Type B pancreatic cell (in vitro differentiated cells): ENCODE results near the gene RBM20. TPM values are rescaled to one million over a fixed set of nuclear protein-coding genes. Genes with fewer than 3 reads are reported as not detected.

Experiments used
- DNase-seq: peaks from one replicate; pipeline ENCODE4 v3.0.0; 2021; ENCODE audit warnings: mixed read lengths; ENCODE audit not compliant: unreplicated experiment; ENCODE audit errors: extremely low spot score
- H3K27ac Mint-ChIP-seq: 2 replicates; pipeline ENCODE4 v1.8.0; 2021; ENCODE audit warnings: mild to moderate bottlenecking, mixed read lengths
- H3K27me3 Mint-ChIP-seq: 2 replicates; pipeline ENCODE4 v1.8.0; 2021; ENCODE audit warnings: mixed read lengths
- H3K36me3 Mint-ChIP-seq: 2 replicates; pipeline ENCODE4 v1.8.0; 2021; ENCODE audit warnings: mixed read lengths
- H3K4me1 Mint-ChIP-seq: one replicate; pipeline ENCODE4 v1.8.0; 2021; ENCODE audit warnings: mixed read lengths; ENCODE audit not compliant: unreplicated experiment
- H3K4me3 Mint-ChIP-seq: 2 replicates; pipeline ENCODE4 v1.8.0; 2021; ENCODE audit warnings: mild to moderate bottlenecking, mixed read lengths
- H3K9me3 Mint-ChIP-seq: 2 replicates; pipeline ENCODE4 v1.8.0; 2021; ENCODE audit warnings: mixed read lengths
- CTCF ChIP-seq: fragments of 200-600 bp; sonication (generic); conservative IDR thresholded peaks from 2 replicates; pipeline ENCODE4 v1.5.0; 2021; ENCODE audit warnings: antibody characterized with exemption, mild to moderate bottlenecking
- total RNA-seq: library from RNA; stranded (reverse); gene quantifications from 2 replicates; pipeline ENCODE4 v1.2.1, GENCODE V29; 2021; ENCODE audit warnings: low replicate concordance

The RBM20 gene
- total RNA-seq, 1 donor from 2014 or later: 5.2 TPM

GRCh38 chr10:110836706-110837105 is 192.6 kb downstream of the RBM20 start:
- peaks cover 47% of the 10 kb centered on the region for H3K4me1 Mint-ChIP-seq
- H3K27ac Mint-ChIP-seq: peak overlapping the region; percentile 75

GRCh38 chr10:110837418-110838171 is 193.5 kb downstream of the RBM20 start:
- Mint-ChIP-seq H3K27me3 (no peaks in the 10 kb centered on the region), H3K27ac (peak overlapping the region; percentile 75), H3K9me3 (no peaks in the 10 kb centered on the region), H3K4me1 (peaks cover 52% of the 10 kb centered on the region), H3K36me3 (peaks cover 8% of the 10 kb centered on the region), H3K4me3 (peak overlapping the region; percentile 26)
- no peak for DNase-seq
- no peak for TF ChIP-seq CTCF

More at GRCh38 chr10:110836706-110837105, 192.6 kb downstream of the RBM20 start:
- peak overlapping the region; percentile 5 for H3K4me3 Mint-ChIP-seq
- no peak for DNase-seq
- no peaks in the 10 kb centered on the region for H3K27me3 Mint-ChIP-seq
- no peaks in the 10 kb centered on the region for H3K9me3 Mint-ChIP-seq
- TF ChIP-seq CTCF: no peak
- H3K36me3 Mint-ChIP-seq: peaks cover 8% of the 10 kb centered on the region

DNA sequence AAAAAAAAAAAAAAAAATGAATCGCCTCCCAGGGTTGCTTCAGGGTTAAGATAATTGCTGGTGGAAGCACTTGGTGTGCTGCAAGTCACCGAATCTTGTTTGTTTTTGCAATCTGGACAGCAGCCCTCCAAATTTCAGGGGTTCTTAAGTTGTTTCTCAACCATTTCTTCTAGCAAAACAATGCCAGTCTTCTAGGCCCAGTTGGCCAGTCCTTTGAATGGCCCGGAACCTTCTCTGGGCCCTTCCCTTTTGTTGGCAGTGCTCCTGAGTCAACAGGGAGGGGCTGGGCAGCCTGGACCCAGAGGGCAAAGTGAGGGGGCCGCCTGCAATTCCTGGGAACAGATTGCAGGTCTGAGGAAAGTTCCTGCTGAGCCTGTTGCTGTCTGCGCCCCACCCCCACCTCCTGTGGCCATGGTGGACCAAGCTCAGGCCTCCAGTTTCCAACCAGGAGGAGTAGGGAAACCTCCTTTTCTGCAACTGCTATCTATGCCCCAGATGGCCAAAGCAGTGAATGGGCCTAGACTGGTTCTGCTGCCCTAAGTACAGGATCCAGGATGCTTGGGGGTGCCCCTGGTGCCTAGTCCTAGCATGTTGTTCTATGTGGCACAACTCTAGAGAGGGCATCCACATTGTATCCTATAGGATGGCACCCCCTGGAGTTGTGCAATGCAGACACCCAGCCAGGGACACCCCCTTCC is 196.2 kb downstream of the RBM20 start:
- no peak for TF ChIP-seq CTCF
- Mint-ChIP-seq H3K9me3 (no peaks in the 10 kb centered on the region), H3K27me3 (no peaks in the 10 kb centered on the region), H3K4me3 (no peak overlapping the region), H3K36me3 (peaks cover 5% of the 10 kb centered on the region), H3K4me1 (peaks cover 62% of the 10 kb centered on the region), H3K27ac (no peak overlapping the region)
- no peak for DNase-seq

- H3K27ac Mint-ChIP-seq: no peak overlapping the region
- peaks cover 5% of the 10 kb centered on the region for H3K36me3 Mint-ChIP-seq
- no peak for TF ChIP-seq CTCF
- H3K4me1 Mint-ChIP-seq: peaks cover 62% of the 10 kb centered on the region
- H3K9me3 Mint-ChIP-seq: no peaks in the 10 kb centered on the region
- no peak for DNase-seq
- H3K27me3 Mint-ChIP-seq: no peaks in the 10 kb centered on the region
- H3K4me3 Mint-ChIP-seq: no peak overlapping the region
These were observed 196.8 kb downstream of the RBM20 start for GRCh38 chr10:110840923-110841428.

- no peak for DNase-seq
- Mint-ChIP-seq H3K27me3 (no peaks in the 10 kb centered on the region), H3K4me3 (no peak overlapping the region), H3K9me3 (no peaks in the 10 kb centered on the region), H3K36me3 (peaks cover 5% of the 10 kb centered on the region), H3K27ac (no peak overlapping the region), H3K4me1 (peaks cover 61% of the 10 kb centered on the region)
- TF ChIP-seq CTCF: no peak
These were observed 197.7 kb downstream of the RBM20 start for GRCh38 chr10:110841767-110842267.
